T-helper 1 cell treated with Interleukin-12 subunit alpha and Interleukin-12 subunit beta and Interleukin-4 antibody, amounts not matched to agents 30 ng/mL and 1 ng/mL, for 36 hours (primary cell): ENCODE data around the gene CTDSP2. TPM values are rescaled to one million over a fixed set of nuclear protein-coding genes. Genes with fewer than 3 reads are reported as not detected.

Experiments used
- total RNA-seq: library from RNA; stranded (reverse); gene quantifications from 2 replicates; pipeline ENCODE4 v1.2.3, GENCODE V29; 2022

CTDSP2 gene
- total RNA-seq, 1 donor from 2014 or later: 136 TPM

Other genes with a start within 250 kb of the CTDSP2 start
- gene DTX3, start 241.9 kb downstream of the CTDSP2 start, total RNA-seq: 25.7 and 27.5 TPM in 2 replicates
- 0.34 and 0.51 TPM in 2 replicates for gene ARHGEF25, start 235.3 kb downstream of the CTDSP2 start, total RNA-seq
- 4.3 and 4.5 TPM in 2 replicates for gene B4GALNT1, start 213.5 kb downstream of the CTDSP2 start, total RNA-seq
- gene OS9, start 152.6 kb downstream of the CTDSP2 start, total RNA-seq: 161 and 162 TPM in 2 replicates
- gene AGAP2, start 108.0 kb downstream of the CTDSP2 start, total RNA-seq: 70.2 and 74.9 TPM in 2 replicates
- 25.4 and 29.4 TPM in 2 replicates for gene TSPAN31, start 101.7 kb downstream of the CTDSP2 start, total RNA-seq
- 113 and 114 TPM in 2 replicates for gene CDK4, start 94.4 kb downstream of the CTDSP2 start, total RNA-seq
- 24.8 and 26.0 TPM in 2 replicates for gene MARCHF9, start 91.6 kb downstream of the CTDSP2 start, total RNA-seq
- gene CYP27B1, start 79.7 kb downstream of the CTDSP2 start, total RNA-seq: 3.8 and 4.9 TPM in 2 replicates
- gene METTL1, start 74.6 kb downstream of the CTDSP2 start, total RNA-seq: 32.5 and 33.7 TPM in 2 replicates
- gene EEF1AKMT3, start 74.1 kb downstream of the CTDSP2 start, total RNA-seq: 2.9 and 4.2 TPM in 2 replicates
- 34.4 and 37.0 TPM in 2 replicates for gene TSFM, start 63.9 kb downstream of the CTDSP2 start, total RNA-seq
- 6.8 and 7.1 TPM in 2 replicates for gene AVIL, start 28.0 kb downstream of the CTDSP2 start, total RNA-seq
- 8.4 and 11.2 TPM in 2 replicates for gene ATP23, start 94.8 kb upstream of the CTDSP2 start, total RNA-seq